Renal cortex interstitium (tissue), 11 donors: ENCODE data around the gene CTNNA3. TPM values are rescaled to one million over a fixed set of nuclear protein-coding genes. Genes with fewer than 3 reads are reported as not detected.

ENCODE experiments used
- DNase-seq, 11 donors: peaks; one replicate each; pipeline ENCODE4 v3.0.0-alpha.2; 2013; ENCODE audit warnings: low read depth in 9 of 11, low spot score in 4 of 11; ENCODE audit errors: extremely low read depth in 1 of 11
- polyA plus RNA-seq, 3 donors: library from polyadenylated mRNA; unstranded; fragments of 120-200 nt; gene quantifications; one replicate each; pipeline ENCODE4 v1.2.1, GENCODE V29; 2013; ENCODE audit not compliant: insufficient read length in 3 of 3

CTNNA3 gene
- polyA plus RNA-seq, 3 donors, result 2.1 to 4.3 (median 2.9) TPM

GRCh38 chr10:67100951-67101350 is 595.0 kb downstream of the CTNNA3 start:
- DNase-seq, result no peak

- no peak for DNase-seq
These were observed 597.5 kb downstream of the CTNNA3 start for GRCh38 chr10:67098461-67098860.

GRCh38 chr10:67095531-67095930 is 600.5 kb downstream of the CTNNA3 start:
- no peak for DNase-seq

DNA sequence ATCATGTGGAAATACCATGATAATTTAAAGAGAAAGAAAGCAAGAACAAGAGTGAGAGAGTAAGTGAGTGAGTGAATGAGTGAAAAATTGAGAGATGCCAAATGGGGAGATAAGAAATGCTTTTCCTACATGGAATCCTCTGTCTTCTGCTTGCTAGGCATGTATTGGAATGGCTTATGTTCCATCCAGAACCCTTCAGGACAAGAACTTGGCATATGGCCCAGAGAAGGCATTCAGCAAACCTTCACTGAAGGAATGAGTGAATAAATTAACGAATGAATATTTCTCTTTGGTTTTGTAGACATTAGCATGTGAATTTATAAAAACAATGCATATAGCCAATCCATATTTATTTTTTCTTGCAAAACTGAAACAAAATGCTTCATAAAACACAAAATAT is 608.0 kb downstream of the CTNNA3 start:
- no peak for DNase-seq

GRCh38 chr10:67087135-67087425 is 608.9 kb downstream of the CTNNA3 start:
- DNase-seq, result no peak

- DNase-seq, result no peak
These were observed 609.5 kb downstream of the CTNNA3 start for GRCh38 chr10:67086327-67087134.

DNA sequence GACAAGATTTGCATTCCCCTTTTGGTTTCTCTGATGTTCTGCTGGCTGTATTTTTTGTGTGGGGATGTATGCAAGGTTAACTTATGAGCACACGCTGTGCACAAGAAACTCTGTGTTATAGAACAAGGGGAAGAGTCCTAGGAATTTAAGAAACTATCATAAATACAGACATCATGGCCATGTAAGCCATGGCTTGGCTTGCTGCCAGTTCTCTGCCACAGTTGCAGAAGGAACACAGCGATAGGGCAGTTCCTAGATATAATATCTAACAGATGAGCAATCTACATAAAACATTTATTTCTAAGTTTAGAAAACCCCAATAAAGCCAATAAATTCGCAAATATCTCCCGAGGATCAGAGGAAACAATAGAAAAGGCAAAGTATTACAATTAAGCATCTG is 616.9 kb downstream of the CTNNA3 start:
- DNase-seq, result no peak

DNA sequence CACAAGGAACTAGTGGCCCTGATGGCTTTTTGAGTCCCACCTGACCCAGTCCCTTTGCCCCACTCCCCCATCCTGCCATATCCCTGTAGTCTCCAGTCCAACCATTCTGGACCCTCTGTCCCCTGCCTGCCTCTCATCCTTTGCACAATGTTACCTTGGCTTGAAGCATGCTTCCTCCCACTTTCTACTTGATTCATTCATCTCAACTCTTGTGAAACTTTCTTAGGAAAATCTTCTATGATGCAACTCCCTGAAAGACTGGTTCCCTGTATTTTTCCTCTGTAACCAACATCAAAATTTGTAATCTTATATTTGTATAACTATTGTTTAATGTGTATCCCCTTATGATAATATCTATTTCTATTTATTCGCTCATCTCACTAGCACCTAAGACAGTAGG is 618.6 kb downstream of the CTNNA3 start:
- no peak for DNase-seq

DNA sequence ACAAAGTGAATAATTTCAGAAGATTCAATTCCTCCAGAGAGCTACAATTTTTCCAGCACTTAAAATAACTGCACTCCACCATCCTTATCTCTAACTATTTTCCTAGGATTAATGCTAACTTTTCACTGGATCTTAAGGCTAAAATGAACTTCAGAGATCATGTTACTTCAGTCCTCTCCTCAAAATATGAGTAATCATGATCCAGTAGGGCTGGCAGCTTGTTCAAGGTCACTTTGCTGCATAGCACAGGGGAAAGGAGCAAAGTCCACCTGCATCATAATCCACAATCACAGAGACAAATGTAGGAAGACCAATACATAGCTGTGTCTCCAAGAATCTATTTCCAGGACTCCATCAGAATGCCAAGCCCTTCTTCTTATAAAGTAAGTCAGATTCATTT is 619.9 kb downstream of the CTNNA3 start:
- DNase-seq, result no peak

DNA sequence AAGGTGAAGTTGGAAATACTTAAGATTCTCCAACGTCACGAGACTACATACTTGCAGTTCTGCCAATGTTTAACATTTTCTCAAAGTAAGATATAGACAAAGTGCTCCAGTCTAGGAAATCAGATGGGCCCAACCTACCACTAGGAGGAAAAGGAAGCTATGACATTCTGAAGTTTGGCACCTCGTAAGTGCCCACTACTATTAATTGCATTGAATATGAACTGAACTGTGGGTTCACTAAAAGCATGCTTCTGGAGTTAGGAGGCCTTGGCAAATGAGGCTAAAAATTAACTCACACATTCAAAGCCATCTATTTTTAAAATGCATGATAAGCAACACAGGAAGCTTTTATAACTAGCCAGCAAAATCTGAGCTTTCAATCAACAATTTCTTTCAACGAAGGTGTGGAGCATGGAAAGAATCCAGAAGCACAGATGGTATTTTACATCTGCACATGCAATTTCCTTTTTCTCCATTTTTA is 620.5 kb downstream of the CTNNA3 start:
- DNase-seq, result no peak

GRCh38 chr10:67072654-67073053 is 623.3 kb downstream of the CTNNA3 start:
- no peak for DNase-seq

GRCh38 chr10:67050415-67050814 is 645.6 kb downstream of the CTNNA3 start:
- DNase-seq, result no peak

DNA sequence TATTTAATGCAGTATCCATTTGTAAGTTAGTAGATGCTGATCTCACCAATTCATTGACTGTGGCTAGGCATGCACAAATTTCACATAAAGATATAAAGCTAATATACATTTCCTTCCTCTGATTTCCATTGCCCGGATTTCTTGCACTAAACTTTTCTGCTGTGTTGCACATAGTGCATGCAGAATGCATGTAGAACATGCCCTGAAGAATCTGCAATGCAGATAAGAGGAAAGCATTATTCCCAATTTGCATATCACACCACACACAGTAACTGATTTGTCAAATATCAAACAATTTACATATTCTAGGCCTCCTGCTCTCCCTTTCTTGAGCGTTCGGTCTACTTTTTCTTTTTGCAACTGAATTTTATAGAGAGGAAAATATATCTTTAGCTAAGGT is 646.0 kb downstream of the CTNNA3 start:
- no peak for DNase-seq

DNA sequence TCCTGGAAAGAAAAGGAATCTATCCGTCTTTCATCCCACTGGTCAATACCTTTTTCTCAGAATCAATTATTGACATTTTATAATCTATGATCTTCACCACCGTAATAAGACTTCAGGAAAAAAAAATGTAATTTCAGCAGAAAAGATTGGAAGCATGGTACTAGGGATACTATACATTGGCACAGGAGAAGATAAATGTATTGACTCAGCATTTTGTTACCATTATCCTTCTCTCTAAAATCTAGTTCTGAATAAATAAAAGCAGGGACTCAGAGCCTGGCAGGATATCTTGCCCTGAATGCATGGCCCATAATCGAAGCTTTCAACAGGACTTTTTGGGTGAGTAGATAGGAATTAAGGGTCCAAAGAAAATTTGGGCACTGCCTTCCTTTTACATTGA is 649.5 kb downstream of the CTNNA3 start:
- no peak for DNase-seq

DNA sequence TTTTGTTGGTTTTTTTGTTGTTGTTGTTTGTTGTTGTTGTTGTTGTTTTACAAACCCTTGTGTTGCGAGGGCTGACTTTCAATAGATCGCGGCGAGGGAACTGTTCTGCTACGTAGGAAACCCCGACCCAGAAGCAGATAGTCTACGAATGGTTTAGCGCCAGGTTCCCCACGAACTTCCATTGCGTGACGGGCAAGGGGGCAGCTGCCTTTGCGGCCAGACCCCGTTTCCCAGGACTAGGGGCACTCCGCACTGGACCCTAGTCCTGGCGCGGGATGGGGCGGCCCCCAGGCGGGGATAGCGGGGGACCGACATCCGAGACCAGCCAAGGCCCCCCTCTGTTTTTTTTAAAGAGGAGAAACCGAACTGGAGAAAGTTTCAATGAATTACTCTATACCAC is 650.6 kb downstream of the CTNNA3 start:
- no peak for DNase-seq

GRCh38 chr10:67043041-67043440 is 653.0 kb downstream of the CTNNA3 start:
- no peak for DNase-seq

GRCh38 chr10:67036808-67037207 is 659.2 kb downstream of the CTNNA3 start:
- no peak for DNase-seq

GRCh38 chr10:67033878-67034277 is 662.1 kb downstream of the CTNNA3 start:
- DNase-seq, result no peak

DNA sequence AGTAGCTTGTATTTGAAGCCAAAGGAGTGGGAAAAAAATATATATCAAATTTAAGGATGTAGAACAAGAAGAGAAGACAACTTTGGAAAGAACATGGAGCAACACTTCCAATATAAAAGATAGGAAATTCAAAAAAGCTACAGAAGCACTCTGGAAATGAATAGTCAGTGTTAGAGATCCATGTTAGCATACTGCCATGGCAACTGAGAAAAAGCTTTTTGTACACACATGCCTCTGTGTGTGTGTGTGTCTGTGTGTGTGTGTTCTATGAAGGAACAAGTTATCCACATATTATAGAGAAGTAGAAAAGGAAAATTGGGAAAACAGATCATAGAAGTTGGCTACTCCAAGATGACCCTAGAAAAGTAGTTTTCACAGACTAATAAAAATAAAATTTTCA is 673.9 kb downstream of the CTNNA3 start:
- no peak for DNase-seq

DNA sequence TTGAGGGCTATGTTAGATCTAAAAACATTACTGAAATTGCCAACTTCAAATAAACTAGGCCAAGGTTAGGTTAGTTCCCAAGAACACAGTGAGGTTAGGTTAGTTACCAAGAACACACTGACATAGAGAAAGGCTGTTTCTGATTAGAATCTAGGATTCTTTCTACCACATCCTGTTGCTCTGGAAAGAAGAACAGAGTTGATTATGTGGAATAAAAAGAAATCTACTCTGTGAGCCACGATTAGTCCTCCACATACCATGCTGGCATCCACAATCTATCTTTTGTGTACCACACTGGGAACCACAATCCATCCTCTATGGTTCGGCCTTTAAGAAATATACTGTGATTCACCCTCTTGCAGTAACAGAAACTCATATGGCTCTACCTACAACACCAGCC is 678.8 kb downstream of the CTNNA3 start:
- no peak for DNase-seq

- DNase-seq, result no peak
These were observed 680.8 kb downstream of the CTNNA3 start for GRCh38 chr10:67015225-67015624.
